ENCODE results near the gene KIF11. TPM values are rescaled to one million over a fixed set of nuclear protein-coding genes. Genes with fewer than 3 reads are reported as not detected.
"Not testable (repeated sequence)": the region's sequence is repeated elsewhere in the genome, so short reads cannot be mapped to it uniquely, and the experiment has no call there.

KIF11 gene
- total RNA-seq, 4 donors from 2014 or later: 0.37 to 2.4 (median 1.3) TPM

- no peaks in the 10 kb centered on the region for H3K36me3 ChIP-seq
- 88 to 98% methylated on average over 1 to 2 of the region's 2 CpGs for WGBS, 2 donors (ENCODE audit: low coverage in 1 of 2)
- no peaks in the 10 kb centered on the region for H3K4me1 ChIP-seq
- H3K27ac ChIP-seq: no peak overlapping the region
- in situ Hi-C loops (cut with MboI; ENCODE audit: low pct_ligation_motif_present in 1 of 4, low pct_unique_long_range_greater_than_20kb in 1 of 4, low sequenced_read_pairs in 3 of 4) (no loop called here), intact Hi-C loops (cut with DNase I; ENCODE audit: low total_unique reads) (no loop called here)
- no peaks in the 10 kb centered on the region for H3K9me3 ChIP-seq
- H3K27me3 ChIP-seq: no peaks in the 10 kb centered on the region
- H3K4me3 ChIP-seq: no peak overlapping the region
- DNase-seq: no peak
- TF ChIP-seq POLR2A (IDR thresholded peaks at IDR 0.05) (no peak), POLR2AphosphoS5 (IDR thresholded peaks at IDR 0.05) (no peak), EP300 (IDR thresholded peaks at IDR 0.05; ENCODE audit: low read depth) (no peak)
- TF ChIP-seq, protein P1, sequence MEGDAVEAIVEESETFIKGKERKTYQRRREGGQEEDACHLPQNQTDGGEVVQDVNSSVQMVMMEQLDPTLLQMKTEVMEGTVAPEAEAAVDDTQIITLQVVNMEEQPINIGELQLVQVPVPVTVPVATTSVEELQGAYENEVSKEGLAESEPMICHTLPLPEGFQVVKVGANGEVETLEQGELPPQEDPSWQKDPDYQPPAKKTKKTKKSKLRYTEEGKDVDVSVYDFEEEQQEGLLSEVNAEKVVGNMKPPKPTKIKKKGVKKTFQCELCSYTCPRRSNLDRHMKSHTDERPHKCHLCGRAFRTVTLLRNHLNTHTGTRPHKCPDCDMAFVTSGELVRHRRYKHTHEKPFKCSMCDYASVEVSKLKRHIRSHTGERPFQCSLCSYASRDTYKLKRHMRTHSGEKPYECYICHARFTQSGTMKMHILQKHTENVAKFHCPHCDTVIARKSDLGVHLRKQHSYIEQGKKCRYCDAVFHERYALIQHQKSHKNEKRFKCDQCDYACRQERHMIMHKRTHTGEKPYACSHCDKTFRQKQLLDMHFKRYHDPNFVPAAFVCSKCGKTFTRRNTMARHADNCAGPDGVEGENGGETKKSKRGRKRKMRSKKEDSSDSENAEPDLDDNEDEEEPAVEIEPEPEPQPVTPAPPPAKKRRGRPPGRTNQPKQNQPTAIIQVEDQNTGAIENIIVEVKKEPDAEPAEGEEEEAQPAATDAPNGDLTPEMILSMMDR (IDR thresholded peaks at IDR 0.05): no peak
Observed at GRCh38 chr10:92644921-92645320, 52.0 kb downstream of the KIF11 start.

GRCh38 chr10:92650864-92651263 is 57.9 kb downstream of the KIF11 start:
- H3K36me3 ChIP-seq; H3K9me3 ChIP-seq; H3K27me3 ChIP-seq; DNase-seq; intact Hi-C loops (cut with DNase I; ENCODE audit: low total_unique reads); H3K4me3 ChIP-seq; H3K27ac ChIP-seq; H3K4me1 ChIP-seq; in situ Hi-C loops (cut with MboI; ENCODE audit: low pct_ligation_motif_present in 1 of 4, low pct_unique_long_range_greater_than_20kb in 1 of 4, low sequenced_read_pairs in 3 of 4): not testable (repeated sequence)
- 94 to 100% methylated on average over 3 of the region's 3 CpGs for WGBS, 2 donors (ENCODE audit: low coverage in 1 of 2)

GRCh38 chr10:92655426-92655825 is 62.5 kb downstream of the KIF11 start:
- Histone ChIP-seq H3K4me3 (no peak overlapping the region), H3K27me3 (no peaks in the 10 kb centered on the region), H3K9me3 (no peaks in the 10 kb centered on the region), H3K36me3 (peaks cover 0 to 6% (median 0%) of the 10 kb centered on the region in 4 donors), H3K27ac (no peak overlapping the region), H3K4me1 (no peaks in the 10 kb centered on the region)
- TF ChIP-seq POLR2AphosphoS5 (IDR thresholded peaks at IDR 0.05) (no peak), EP300 (IDR thresholded peaks at IDR 0.05; ENCODE audit: low read depth) (no peak), POLR2A (IDR thresholded peaks at IDR 0.05) (no peak)
- TF ChIP-seq, protein P1 (IDR thresholded peaks at IDR 0.05): no peak
- in situ Hi-C loops (cut with MboI; ENCODE audit: low pct_ligation_motif_present in 1 of 4, low pct_unique_long_range_greater_than_20kb in 1 of 4, low sequenced_read_pairs in 3 of 4) (no loop called here), intact Hi-C loops (cut with DNase I; ENCODE audit: low total_unique reads) (no loop called here)
- 71 to 100% methylated on average over 1 of the region's 1 CpG for WGBS, 2 donors (ENCODE audit: low coverage in 1 of 2)
- no peak for DNase-seq

DNA sequence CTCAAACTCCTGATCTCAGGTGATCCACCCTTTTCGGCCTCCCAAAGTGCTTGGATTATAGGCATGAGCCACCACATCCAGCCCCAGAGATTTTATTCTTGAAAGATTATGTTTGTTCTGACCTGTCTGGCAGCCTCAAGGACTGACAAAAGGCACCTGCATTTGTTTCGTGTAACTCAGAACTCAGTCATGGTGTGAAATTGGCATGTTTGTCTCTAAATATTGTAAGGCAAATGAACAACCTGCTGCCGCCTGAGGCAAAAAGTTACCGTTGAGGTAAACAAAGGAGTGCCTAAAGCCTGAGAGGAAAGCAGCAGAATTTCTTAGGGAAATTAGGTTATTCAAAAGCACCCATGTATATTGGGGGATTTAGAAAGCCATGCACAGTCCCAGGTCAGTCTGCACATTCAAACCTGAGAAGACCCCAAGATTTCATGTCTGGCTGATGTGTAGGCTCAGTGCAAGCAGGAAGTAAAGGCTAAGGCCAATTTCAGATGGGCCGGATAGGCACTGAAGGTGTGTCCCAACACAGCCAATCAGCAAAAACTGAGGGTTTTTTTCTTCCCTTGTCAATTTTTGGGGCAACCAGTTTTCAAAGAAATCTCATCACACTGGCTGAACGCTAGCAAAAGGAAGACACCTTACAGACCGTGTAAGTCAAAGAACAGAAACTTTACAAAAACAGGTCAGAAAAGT is 63.5 kb downstream of the KIF11 start:
- in situ Hi-C loops (cut with MboI; ENCODE audit: low pct_ligation_motif_present in 1 of 4, low pct_unique_long_range_greater_than_20kb in 1 of 4, low sequenced_read_pairs in 3 of 4): no loop called here
- TF ChIP-seq EP300 (IDR thresholded peaks at IDR 0.05; ENCODE audit: low read depth) (no peak), POLR2AphosphoS5 (IDR thresholded peaks at IDR 0.05) (no peak), POLR2A (IDR thresholded peaks at IDR 0.05) (no peak)
- TF ChIP-seq, protein P1 (IDR thresholded peaks at IDR 0.05): no peak
- H3K9me3 ChIP-seq: no peaks in the 10 kb centered on the region
- no peaks in the 10 kb centered on the region for H3K27me3 ChIP-seq
- intact Hi-C loops (cut with DNase I; ENCODE audit: low total_unique reads): no loop called here
- no peaks in the 10 kb centered on the region for H3K4me1 ChIP-seq
- DNase-seq: no peak
- no peak overlapping the region for H3K4me3 ChIP-seq
- H3K36me3 ChIP-seq: peaks cover 0 to 6% (median 0%) of the 10 kb centered on the region in 4 donors
- no peak overlapping the region for H3K27ac ChIP-seq
- WGBS, 2 donors (ENCODE audit: low coverage in 1 of 2): 82 to 89% methylated on average over 3 to 7 of the region's 7 CpGs

DNA sequence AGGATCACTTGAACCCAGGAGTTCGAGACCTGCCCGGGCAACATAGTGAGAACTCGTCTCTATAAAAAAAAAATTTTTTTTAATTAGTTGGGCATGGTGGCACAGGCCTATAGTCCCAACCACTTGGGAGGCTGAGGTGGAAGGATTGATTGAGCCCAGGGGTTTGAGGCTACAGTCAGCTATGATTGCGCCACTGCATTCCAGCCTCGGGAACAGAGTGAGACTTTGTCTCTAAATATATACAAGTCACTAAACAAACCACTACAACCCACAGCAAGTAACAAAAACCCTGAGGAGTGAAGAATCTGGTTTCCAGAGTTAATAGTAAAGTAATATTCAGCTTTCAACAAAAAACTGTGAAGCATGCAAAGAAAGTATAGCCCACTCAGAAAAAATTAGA is 64.1 kb downstream of the KIF11 start:
- TF ChIP-seq POLR2AphosphoS5 (IDR thresholded peaks at IDR 0.05) (no peak), POLR2A (IDR thresholded peaks at IDR 0.05) (no peak), EP300 (IDR thresholded peaks at IDR 0.05; ENCODE audit: low read depth) (no peak)
- TF ChIP-seq, protein P1 (IDR thresholded peaks at IDR 0.05): no peak
- in situ Hi-C loops (cut with MboI; ENCODE audit: low pct_ligation_motif_present in 1 of 4, low pct_unique_long_range_greater_than_20kb in 1 of 4, low sequenced_read_pairs in 3 of 4): no loop called here
- Histone ChIP-seq H3K36me3 (peaks cover 0 to 6% (median 0%) of the 10 kb centered on the region in 4 donors), H3K27me3 (no peaks in the 10 kb centered on the region), H3K4me3 (no peak overlapping the region), H3K27ac (no peak overlapping the region), H3K4me1 (no peaks in the 10 kb centered on the region), H3K9me3 (peaks cover 0 to 2% of the 10 kb centered on the region in 2 donors)
- intact Hi-C loops (cut with DNase I; ENCODE audit: low total_unique reads): no loop called here
- WGBS, 2 donors (ENCODE audit: low coverage in 1 of 2): 90% methylated on average over 5 of the region's 5 CpGs; no CpG with 5 or more reads in 1 of the 2 donors
- DNase-seq: no peak

All from transverse colon (tissue), 4 donors.